ENCODE measurements around the gene SEMA6B.
"Not testable (repeated sequence)": the region's sequence is repeated elsewhere in the genome, so short reads cannot be mapped to it uniquely, and the experiment has no call there.

SEMA6B gene

GRCh38 chr19:4559569-4559968 is at the start of gene SEMA6B:
TSS of gene SEMA6B (minus strand) at chr19:4559684. CDS start at chr19:4558457, 1,227 bp downstream.
- DNase-seq = peak in 2 of 58 donors; percentile 12 to 30

- DNase-seq = peak in 40 of 58 donors; percentile 7 to 71 (median 34)
Measured at GRCh38 chr19:4606921-4607678, 47.6 kb upstream of the SEMA6B start.

GRCh38 chr19:4606181-4606580 is 46.7 kb upstream of the SEMA6B start:
- DNase-seq = no peak

- DNase-seq = no peak
Measured at GRCh38 chr19:4604912-4605311, 45.4 kb upstream of the SEMA6B start.

- DNase-seq = no peak
Measured at GRCh38 chr19:4602915-4603314, 43.4 kb upstream of the SEMA6B start.

- DNase-seq = no peak
Measured at GRCh38 chr19:4602173-4602788, 42.8 kb upstream of the SEMA6B start.

GRCh38 chr19:4600893-4601292 is 41.4 kb upstream of the SEMA6B start:
- no peak for DNase-seq

GRCh38 chr19:4600082-4600481 is 40.6 kb upstream of the SEMA6B start:
- DNase-seq = no peak

- DNase-seq = no peak
Measured at GRCh38 chr19:4598712-4599111, 39.2 kb upstream of the SEMA6B start.

GRCh38 chr19:4597975-4598671 is 38.6 kb upstream of the SEMA6B start:
- DNase-seq = no peak

GRCh38 chr19:4597278-4597974 is 37.9 kb upstream of the SEMA6B start:
- DNase-seq = no peak

- DNase-seq = no peak
Measured at GRCh38 chr19:4596033-4596904, 36.8 kb upstream of the SEMA6B start.

GRCh38 chr19:4595158-4595557 is 35.7 kb upstream of the SEMA6B start:
- not testable (repeated sequence) for DNase-seq

GRCh38 chr19:4594201-4594600 is 34.7 kb upstream of the SEMA6B start:
- no peak for DNase-seq

GRCh38 chr19:4593409-4593851 is 33.9 kb upstream of the SEMA6B start:
- DNase-seq = no peak

GRCh38 chr19:4592445-4592844 is 33.0 kb upstream of the SEMA6B start:
- DNase-seq = no peak

- no peak for DNase-seq
Measured at GRCh38 chr19:4591320-4591719, 31.8 kb upstream of the SEMA6B start.

GRCh38 chr19:4590559-4590958 is 31.1 kb upstream of the SEMA6B start:
- no peak for DNase-seq

GRCh38 chr19:4589579-4590410 is 30.3 kb upstream of the SEMA6B start:
- peak in 1 of 58 donors; percentile 6 for DNase-seq

Data from anterior cingulate cortex (tissue), 58 donors.